HG02571 (cell line): ENCODE measurements around the gene PITPNC1.
"Not testable (repeated sequence)": the region's sequence is repeated elsewhere in the genome, so short reads cannot be mapped to it uniquely, and the experiment has no call there.

Experiments
- ATAC-seq: cut with Tn5 transposase; IDR thresholded peaks from one replicate; pipeline ENCODE4 v1.9.1; 2021; ENCODE audit warnings: mild to moderate bottlenecking, moderate library complexity; ENCODE audit not compliant: unreplicated experiment

The PITPNC1 gene

GRCh38 chr17:67570797-67571196, 193.7 kb downstream of the PITPNC1 start:
- no peak for ATAC-seq

GRCh38 chr17:67571478-67571877, 194.4 kb downstream of the PITPNC1 start:
- no peak for ATAC-seq

- ATAC-seq = no peak
Measured at GRCh38 chr17:67573987-67574657, 197.0 kb downstream of the PITPNC1 start.

GRCh38 chr17:67574658-67575293, 197.7 kb downstream of the PITPNC1 start:
- no peak for ATAC-seq

GRCh38 chr17:67575325-67575724, 198.2 kb downstream of the PITPNC1 start:
- ATAC-seq = no peak

- ATAC-seq = no peak
Measured at GRCh38 chr17:67576471-67577115, 199.5 kb downstream of the PITPNC1 start.

- ATAC-seq = no peak
Measured at GRCh38 chr17:67577429-67578141, 200.5 kb downstream of the PITPNC1 start.

GRCh38 chr17:67578142-67578457, 201.0 kb downstream of the PITPNC1 start:
- no peak for ATAC-seq

GRCh38 chr17:67578679-67579405, 201.8 kb downstream of the PITPNC1 start:
- ATAC-seq = not testable (repeated sequence)

GRCh38 chr17:67582673-67583081, 205.6 kb downstream of the PITPNC1 start:
- ATAC-seq = no peak

- ATAC-seq = no peak
Measured at GRCh38 chr17:67585077-67585602, 208.1 kb downstream of the PITPNC1 start.

GRCh38 chr17:67588326-67588725, 211.2 kb downstream of the PITPNC1 start:
- ATAC-seq = no peak

GRCh38 chr17:67594115-67594880, 217.2 kb downstream of the PITPNC1 start:
- peak; percentile 61 for ATAC-seq

GRCh38 chr17:67600408-67600807, 223.3 kb downstream of the PITPNC1 start:
- ATAC-seq = no peak

GRCh38 chr17:67601897-67602296, 224.8 kb downstream of the PITPNC1 start:
- no peak for ATAC-seq

GRCh38 chr17:67602444-67602843, 225.4 kb downstream of the PITPNC1 start:
- ATAC-seq = no peak

- no peak for ATAC-seq
Measured at GRCh38 chr17:67602974-67603373, 225.9 kb downstream of the PITPNC1 start.

- no peak for ATAC-seq
Measured at GRCh38 chr17:67605256-67605912, 228.3 kb downstream of the PITPNC1 start.

GRCh38 chr17:67606471-67606870, 229.4 kb downstream of the PITPNC1 start:
- ATAC-seq = no peak
